Muscle layer of colon (tissue), 2 donors: ENCODE data around the gene EPHA8.

Experiments used
- H3K27ac ChIP-seq: one replicate; pipeline ENCODE4 v1.7.0; 2013; ENCODE audit warnings: low read depth, mild to moderate bottlenecking, low read length, moderate library complexity
- H3K27me3 ChIP-seq, 2 donors: one replicate each; pipeline ENCODE4 v1.7.0; 2013; ENCODE audit warnings: low read length in 2 of 2, mild to moderate bottlenecking in 2 of 2; ENCODE audit not compliant: insufficient read depth in 2 of 2, control insufficient read depth in 1 of 2
- H3K36me3 ChIP-seq: one replicate; pipeline ENCODE4 v1.7.0; 2013; ENCODE audit warnings: mild to moderate bottlenecking, low read length; ENCODE audit not compliant: insufficient read depth
- H3K4me1 ChIP-seq: one replicate; pipeline ENCODE4 v1.7.0; 2013; ENCODE audit warnings: mild to moderate bottlenecking, low read length; ENCODE audit not compliant: insufficient read depth
- H3K4me3 ChIP-seq, 2 donors: one replicate each; pipeline ENCODE4 v1.7.0; 2013; ENCODE audit warnings: low read length in 2 of 2, low read depth in 1 of 2, mild to moderate bottlenecking in 1 of 2, moderate library complexity in 1 of 2
- H3K9ac ChIP-seq: one replicate; pipeline ENCODE4 v1.7.0; 2013; ENCODE audit warnings: low read length
- H3K9me3 ChIP-seq: one replicate; pipeline ENCODE4 v1.7.0; 2013; ENCODE audit warnings: mild to moderate bottlenecking, low read length
- donor health status: abdominal sarcoma.
- donor health status: Adenocarcinoma of cecum.

EPHA8 gene

GRCh38 chr1:22537441-22538139 is 25.7 kb upstream of the EPHA8 start:
- H3K36me3 ChIP-seq: no peaks in the 10 kb centered on the region
- no peaks in the 10 kb centered on the region for H3K27me3 ChIP-seq
- H3K9ac ChIP-seq: no peak overlapping the region

GRCh38 chr1:22539510-22540118 is 23.7 kb upstream of the EPHA8 start:
- no peaks in the 10 kb centered on the region for H3K9me3 ChIP-seq
- no peak overlapping the region for H3K4me3 ChIP-seq
- no peak overlapping the region for H3K27ac ChIP-seq
- H3K36me3 ChIP-seq: no peaks in the 10 kb centered on the region
- no peak overlapping the region for H3K9ac ChIP-seq
- H3K4me1 ChIP-seq: no peaks in the 10 kb centered on the region
- peaks cover 0 to 2% of the 10 kb centered on the region in 2 donors for H3K27me3 ChIP-seq

More at GRCh38 chr1:22537441-22538139, 25.7 kb upstream of the EPHA8 start:
- no peak overlapping the region for H3K4me3 ChIP-seq
- no peak overlapping the region for H3K27ac ChIP-seq
- no peaks in the 10 kb centered on the region for H3K4me1 ChIP-seq
- no peaks in the 10 kb centered on the region for H3K9me3 ChIP-seq

DNA sequence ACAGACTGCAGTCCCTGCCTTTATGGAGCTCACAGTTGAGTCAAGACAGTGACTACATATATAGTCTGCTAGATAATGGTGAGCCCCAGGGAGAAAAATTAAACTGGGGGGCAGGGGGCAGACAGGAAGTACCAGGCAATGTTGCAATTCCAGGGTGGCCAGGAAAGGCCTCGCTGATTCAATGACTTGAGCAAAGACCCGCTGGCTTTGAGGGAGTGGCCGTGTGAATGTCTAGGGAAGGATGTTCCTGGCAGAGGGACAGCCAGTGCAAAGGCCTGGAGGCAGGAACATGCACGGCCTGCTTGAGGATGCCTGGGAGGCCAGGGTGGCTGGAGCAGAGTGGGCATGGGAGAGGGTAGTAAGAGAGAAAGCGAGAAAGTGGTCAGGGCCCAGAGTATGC is 23.0 kb upstream of the EPHA8 start:
- Histone ChIP-seq H3K27ac (no peak overlapping the region), H3K9me3 (no peaks in the 10 kb centered on the region), H3K27me3 (peaks cover 0 to 6% of the 10 kb centered on the region in 2 donors), H3K9ac (no peak overlapping the region), H3K4me1 (no peaks in the 10 kb centered on the region), H3K36me3 (no peaks in the 10 kb centered on the region), H3K4me3 (no peak overlapping the region)

DNA sequence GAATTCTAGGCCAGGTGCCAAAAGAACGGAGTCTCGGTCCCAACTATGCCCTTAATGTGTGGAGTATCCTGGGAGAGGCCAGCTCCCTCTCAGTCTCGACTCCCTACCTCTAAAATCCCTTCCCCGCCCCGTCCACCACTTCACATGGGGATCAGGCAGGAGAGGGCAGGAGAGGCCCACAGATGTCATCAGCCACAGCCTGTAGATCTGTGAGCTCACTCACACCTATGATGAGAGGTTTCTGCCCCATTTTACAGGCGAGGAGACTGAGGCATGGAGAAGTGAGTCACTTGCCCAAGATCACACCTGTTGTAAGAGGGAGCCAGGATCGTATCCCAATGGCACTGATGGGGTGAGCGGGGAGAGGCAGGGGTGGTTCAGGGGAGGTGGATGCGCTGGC is 20.4 kb upstream of the EPHA8 start:
- H3K36me3 ChIP-seq: no peaks in the 10 kb centered on the region

GRCh38 chr1:22543679-22544078 is 19.6 kb upstream of the EPHA8 start:
- Histone ChIP-seq H3K4me3 (no peak overlapping the region), H3K4me1 (no peaks in the 10 kb centered on the region), H3K9me3 (no peaks in the 10 kb centered on the region), H3K27me3 (peaks cover 4 to 25% of the 10 kb centered on the region in 2 donors), H3K9ac (no peak overlapping the region), H3K36me3 (no peaks in the 10 kb centered on the region), H3K27ac (no peak overlapping the region)

More for the DNA sequence above, 20.4 kb upstream of the EPHA8 start:
- H3K4me3 ChIP-seq: no peak overlapping the region
- H3K9me3 ChIP-seq: no peaks in the 10 kb centered on the region
- H3K27me3 ChIP-seq: peaks cover 0 to 17% of the 10 kb centered on the region in 2 donors
- no peak overlapping the region for H3K27ac ChIP-seq
- H3K4me1 ChIP-seq: no peaks in the 10 kb centered on the region
- no peak overlapping the region for H3K9ac ChIP-seq

GRCh38 chr1:22544606-22545005 is 18.7 kb upstream of the EPHA8 start:
- H3K27ac ChIP-seq: no peak overlapping the region
- no peaks in the 10 kb centered on the region for H3K9me3 ChIP-seq
- no peaks in the 10 kb centered on the region for H3K4me1 ChIP-seq
- H3K27me3 ChIP-seq: peaks cover 5 to 29% of the 10 kb centered on the region in 2 donors
- H3K4me3 ChIP-seq: no peak overlapping the region
- no peak overlapping the region for H3K9ac ChIP-seq
- no peaks in the 10 kb centered on the region for H3K36me3 ChIP-seq

DNA sequence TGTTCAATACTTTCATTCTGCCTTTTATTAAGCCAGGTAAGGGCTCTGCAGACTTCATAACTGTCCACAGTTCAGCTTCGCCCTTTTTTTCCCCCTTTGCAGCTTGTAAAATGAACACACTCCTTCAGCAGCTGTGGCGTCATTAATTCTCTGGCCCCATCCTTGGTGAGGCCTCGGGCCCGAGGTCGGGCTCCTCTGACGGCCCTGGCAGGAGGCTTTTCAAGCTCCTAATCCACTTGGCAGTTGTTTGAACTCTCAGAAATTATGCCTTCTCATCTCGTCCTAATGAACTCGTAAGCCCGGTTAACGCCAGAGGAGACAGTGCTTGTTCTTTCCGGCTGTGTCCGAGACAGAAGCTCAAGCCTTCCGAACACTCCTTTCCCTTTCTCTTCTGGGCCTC is 18.1 kb upstream of the EPHA8 start:
- H3K4me3 ChIP-seq: no peak overlapping the region
- H3K36me3 ChIP-seq: no peaks in the 10 kb centered on the region
- H3K27ac ChIP-seq: no peak overlapping the region
- no peaks in the 10 kb centered on the region for H3K4me1 ChIP-seq
- no peaks in the 10 kb centered on the region for H3K9me3 ChIP-seq
- peaks cover 5 to 34% of the 10 kb centered on the region in 2 donors for H3K27me3 ChIP-seq
- H3K9ac ChIP-seq: no peak overlapping the region

- Histone ChIP-seq H3K9me3 (no peaks in the 10 kb centered on the region), H3K9ac (no peak overlapping the region), H3K36me3 (no peaks in the 10 kb centered on the region), H3K4me3 (no peak overlapping the region), H3K4me1 (no peaks in the 10 kb centered on the region), H3K27ac (no peak overlapping the region), H3K27me3 (peaks cover 5 to 37% of the 10 kb centered on the region in 2 donors)
Measured at GRCh38 chr1:22547186-22547817, 16.0 kb upstream of the EPHA8 start.

DNA sequence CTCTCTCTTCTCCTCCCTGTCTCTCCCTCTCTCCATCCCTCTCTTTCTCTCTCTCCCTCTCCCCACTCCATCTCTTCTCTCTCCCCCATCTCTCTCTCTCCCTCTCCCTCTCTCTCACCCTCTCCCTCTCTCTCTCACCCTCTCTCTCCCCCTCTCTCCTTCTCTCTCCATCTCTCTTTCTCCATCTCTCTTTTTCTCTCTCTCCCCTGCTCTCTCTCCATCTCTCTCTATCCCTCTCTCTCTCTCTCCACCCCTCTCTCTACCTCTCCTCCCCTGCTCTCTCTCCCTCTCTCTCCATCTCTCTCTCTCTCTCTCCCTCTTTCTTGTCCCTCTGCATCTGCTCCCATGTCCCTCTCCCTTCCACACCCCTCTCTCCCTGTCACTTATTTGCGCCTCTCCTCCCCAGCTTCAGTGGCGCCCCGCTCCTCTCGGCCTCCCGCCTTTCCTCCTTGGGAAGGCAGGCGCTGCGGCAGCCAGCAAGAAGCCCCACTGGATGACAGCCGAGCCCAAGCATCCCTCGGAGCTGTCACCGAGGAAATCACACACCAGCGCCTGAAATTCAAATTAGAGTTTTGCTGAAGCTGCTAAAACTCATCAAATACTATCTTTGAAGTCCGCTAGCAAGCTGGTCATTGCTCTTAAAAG is 15.3 kb upstream of the EPHA8 start:
- H3K27ac ChIP-seq: no peak overlapping the region
- no peak overlapping the region for H3K9ac ChIP-seq
- peaks cover 5 to 37% of the 10 kb centered on the region in 2 donors for H3K27me3 ChIP-seq
- no peaks in the 10 kb centered on the region for H3K9me3 ChIP-seq
- no peak overlapping the region for H3K4me3 ChIP-seq
- no peaks in the 10 kb centered on the region for H3K36me3 ChIP-seq
- no peaks in the 10 kb centered on the region for H3K4me1 ChIP-seq

GRCh38 chr1:22550021-22550420 is 13.3 kb upstream of the EPHA8 start:
- Histone ChIP-seq H3K4me1 (no peaks in the 10 kb centered on the region), H3K4me3 (no peak overlapping the region), H3K27me3 (peaks cover 5 to 43% of the 10 kb centered on the region in 2 donors), H3K9ac (no peak overlapping the region), H3K27ac (no peak overlapping the region), H3K36me3 (no peaks in the 10 kb centered on the region), H3K9me3 (no peaks in the 10 kb centered on the region)

DNA sequence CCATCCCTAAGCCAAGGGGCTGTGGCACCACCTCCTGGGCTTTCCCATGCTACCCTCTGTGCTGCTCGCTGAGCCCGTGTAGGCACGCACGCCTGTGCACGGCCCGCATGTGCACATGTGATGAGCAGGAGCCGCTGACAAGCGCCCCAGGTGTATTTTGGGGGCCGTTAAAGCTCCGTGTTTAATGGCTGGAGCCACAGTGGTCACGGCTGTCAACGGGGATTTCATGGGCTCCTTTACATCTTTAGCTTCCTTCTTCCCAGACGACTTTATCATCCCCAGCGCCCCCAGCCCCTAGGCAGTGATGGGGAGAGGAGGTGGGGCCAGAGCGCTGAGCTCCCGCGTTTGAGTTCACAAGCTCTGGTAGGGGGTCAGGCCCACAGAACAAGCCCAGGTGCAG is 11.7 kb upstream of the EPHA8 start:
- H3K27ac ChIP-seq: no peak overlapping the region
- H3K9me3 ChIP-seq: no peaks in the 10 kb centered on the region
- no peaks in the 10 kb centered on the region for H3K4me1 ChIP-seq
- no peak overlapping the region for H3K4me3 ChIP-seq
- H3K36me3 ChIP-seq: no peaks in the 10 kb centered on the region
- H3K27me3 ChIP-seq: peaks cover 5 to 45% of the 10 kb centered on the region in 2 donors
- no peak overlapping the region for H3K9ac ChIP-seq
